Sigmoid colon (tissue), 4 donors: ENCODE data around the gene MYO7A.

ENCODE experiments used
- CTCF ChIP-seq, 4 experiments: fragments of 450-650 bp in 3 of 4; fragments of 200-600 bp in 1 of 4; IDR thresholded peaks; one replicate each; pipeline ENCODE4 v1.5.1; 2016 to 2019; ENCODE audit warnings: antibody characterized with exemption in 4 of 4, mild to moderate bottlenecking in 3 of 4, moderate library complexity in 2 of 4
- EP300 ChIP-seq, 4 donors: sonication (generic); formaldehyde crosslinking; IDR thresholded peaks; one replicate each; pipeline ENCODE4 v1.6.1; 2017; ENCODE audit warnings: antibody characterized with exemption in 4 of 4
- POLR2A ChIP-seq, 2 donors: fragments of 450-650 bp; IDR thresholded peaks; one replicate each; pipeline ENCODE4 v1.6.1; 2016; ENCODE audit warnings: antibody characterized with exemption in 2 of 2, mild to moderate bottlenecking in 2 of 2, moderate library complexity in 2 of 2

- TF ChIP-seq POLR2A (IDR thresholded peaks at IDR 0.05) (no peak), CTCF (IDR thresholded peaks at IDR 0.05) (no peak), EP300 (IDR thresholded peaks at IDR 0.05) (no peak)
These were observed 15.2 kb upstream of the MYO7A start for GRCh38 chr11:77112641-77113381.
